Liver (tissue), 9 donors: Measurements from ENCODE around the gene MAPK6. TPM values are rescaled to one million over a fixed set of nuclear protein-coding genes. Genes with fewer than 3 reads are reported as not detected.

ENCODE experiments used
- DNase-seq: peaks from one replicate; pipeline ENCODE4 v3.0.0-alpha.2; 2017; ENCODE audit warnings: low spot score
- H3K27ac ChIP-seq, 2 donors: one replicate each; pipeline ENCODE4 v1.7.0; 2013; ENCODE audit warnings: inconsistent platforms in 2 of 2, low read length in 2 of 2, control low read depth in 1 of 2, low read depth in 1 of 2, mild to moderate bottlenecking in 1 of 2
- H3K27me3 ChIP-seq, 4 donors: one replicate each; pipeline versions ENCODE4 v1.6.1 to v1.7.0; 2013; ENCODE audit warnings: low read length in 3 of 4, inconsistent platforms in 1 of 4, mild to moderate bottlenecking in 1 of 4, moderate library complexity in 1 of 4; ENCODE audit not compliant: control insufficient read depth in 4 of 4, insufficient read depth in 4 of 4
- H3K36me3 ChIP-seq, 4 donors: one replicate each; pipeline versions ENCODE4 v1.6.1 to v1.7.0; 2013; ENCODE audit warnings: low read length in 3 of 4, mild to moderate bottlenecking in 3 of 4, low read depth in 1 of 4, moderate library complexity in 1 of 4; ENCODE audit not compliant: control insufficient read depth in 4 of 4, insufficient read depth in 3 of 4
- H3K4me1 ChIP-seq, 4 donors: one replicate each; pipeline versions ENCODE4 v1.6.1 to v1.7.0; 2013; ENCODE audit warnings: low read length in 3 of 4, mild to moderate bottlenecking in 3 of 4, moderate library complexity in 1 of 4; ENCODE audit not compliant: control insufficient read depth in 4 of 4, insufficient read depth in 4 of 4
- H3K4me3 ChIP-seq, 3 donors: one replicate each; pipeline versions ENCODE4 v1.6.1 to v1.7.0; 2013; ENCODE audit warnings: low read length in 3 of 3, control low read depth in 1 of 3, low read depth in 1 of 3, mild to moderate bottlenecking in 1 of 3
- H3K9ac ChIP-seq, 2 donors: one replicate each; pipeline ENCODE4 v1.7.0; 2013; ENCODE audit warnings: low read length in 2 of 2, mild to moderate bottlenecking in 2 of 2, moderate library complexity in 2 of 2, control low read depth in 1 of 2, low read depth in 1 of 2
- H3K9me3 ChIP-seq, 4 donors: one replicate each; pipeline versions ENCODE4 v1.6.1 to v1.7.0; 2013; ENCODE audit warnings: low read length in 3 of 4; ENCODE audit not compliant: control insufficient read depth in 4 of 4
- EGR1 ChIP-seq, 2 donors: IDR thresholded peaks; 2 replicates each; pipeline ENCODE4 v1.6.1; 2016 to 2018; ENCODE audit warnings: antibody characterized with exemption in 2 of 2, low read depth in 2 of 2
- FOXA2 ChIP-seq: IDR thresholded peaks from 2 replicates; pipeline ENCODE4 v1.6.1; 2016; ENCODE audit warnings: antibody characterized with exemption
- GABPA ChIP-seq, 2 donors: IDR thresholded peaks in 1 of 2; conservative IDR thresholded peaks in 1 of 2; 2 replicates each; pipeline ENCODE4 v1.6.1; 2016; ENCODE audit warnings: antibody characterized with exemption in 2 of 2, mild to moderate bottlenecking in 1 of 2, moderate library complexity in 1 of 2
- HNF4A ChIP-seq, 2 donors: conservative IDR thresholded peaks; 2 replicates each; pipeline ENCODE4 v1.6.1; 2016; ENCODE audit warnings: antibody characterized with exemption in 2 of 2, mild to moderate bottlenecking in 2 of 2
- HNF4G ChIP-seq: IDR thresholded peaks from 2 replicates; pipeline ENCODE4 v1.6.1; 2016; ENCODE audit warnings: antibody characterized with exemption
- JUND ChIP-seq, 2 donors: IDR thresholded peaks; 2 replicates each; pipeline ENCODE4 v1.6.1; 2016; ENCODE audit warnings: antibody characterized with exemption in 2 of 2
- RAD21 ChIP-seq, 2 donors: IDR thresholded peaks; 2 replicates each; pipeline ENCODE4 v1.6.1; 2016; ENCODE audit warnings: antibody characterized with exemption in 2 of 2, mild to moderate bottlenecking in 2 of 2
- WGBS: extraction: QIAGEN DNeasy Blood & Tissue Kit; methylation state at CpG from one replicate; pipeline ENCODE4 v1.1.7; 2013; 5-methylcytosine and 5-hydroxymethylcytosine counted together
- polyA plus RNA-seq, 2 donors: library from polyadenylated mRNA; stranded (reverse) in 1 of 2; unstranded in 1 of 2; fragments of 200-250 nt in 1 of 2; fragments of >200 nt in 1 of 2; fragmentation: Nextera tagmentation in 1 of 2; extraction: Ambion mirVana in 1 of 2; gene quantifications; one replicate each; pipeline versions ENCODE4 v1.2.1 to v1.2.3, GENCODE V29; 2013 to 2015
- total RNA-seq, 2 donors: library from RNA; depleted of rRNA; stranded (reverse); fragments of >200 nt; gene quantifications; one replicate each; pipeline ENCODE4 v1.2.3, GENCODE V29; 2014
- TF ChIP-seq, protein P1 (sequence below): fragments of 150-350 bp; IDR thresholded peaks from 2 replicates; pipeline ENCODE4 v1.5.1; 2017; ENCODE audit warnings: improper control_type of control experiment, low read depth, low read length; ENCODE audit not compliant: missing input control
- TF ChIP-seq, protein P2 (sequence below): IDR thresholded peaks from 2 replicates; pipeline ENCODE4 v1.6.1; 2016; ENCODE audit warnings: antibody characterized with exemption
- TF ChIP-seq, protein P3 (sequence below): IDR thresholded peaks from 2 replicates; pipeline ENCODE4 v1.6.1; 2016; ENCODE audit warnings: antibody characterized with exemption, mild to moderate bottlenecking
- donor health status: healthy.
- donor health status: healthy.
- donor health status: healthy.
- donor health status: healthy.
- donor health status: healthy.

The MAPK6 gene
- total and polyA plus RNA-seq, 4 donors: 9.7 to 47.8 (median 32.1) TPM

DNA sequence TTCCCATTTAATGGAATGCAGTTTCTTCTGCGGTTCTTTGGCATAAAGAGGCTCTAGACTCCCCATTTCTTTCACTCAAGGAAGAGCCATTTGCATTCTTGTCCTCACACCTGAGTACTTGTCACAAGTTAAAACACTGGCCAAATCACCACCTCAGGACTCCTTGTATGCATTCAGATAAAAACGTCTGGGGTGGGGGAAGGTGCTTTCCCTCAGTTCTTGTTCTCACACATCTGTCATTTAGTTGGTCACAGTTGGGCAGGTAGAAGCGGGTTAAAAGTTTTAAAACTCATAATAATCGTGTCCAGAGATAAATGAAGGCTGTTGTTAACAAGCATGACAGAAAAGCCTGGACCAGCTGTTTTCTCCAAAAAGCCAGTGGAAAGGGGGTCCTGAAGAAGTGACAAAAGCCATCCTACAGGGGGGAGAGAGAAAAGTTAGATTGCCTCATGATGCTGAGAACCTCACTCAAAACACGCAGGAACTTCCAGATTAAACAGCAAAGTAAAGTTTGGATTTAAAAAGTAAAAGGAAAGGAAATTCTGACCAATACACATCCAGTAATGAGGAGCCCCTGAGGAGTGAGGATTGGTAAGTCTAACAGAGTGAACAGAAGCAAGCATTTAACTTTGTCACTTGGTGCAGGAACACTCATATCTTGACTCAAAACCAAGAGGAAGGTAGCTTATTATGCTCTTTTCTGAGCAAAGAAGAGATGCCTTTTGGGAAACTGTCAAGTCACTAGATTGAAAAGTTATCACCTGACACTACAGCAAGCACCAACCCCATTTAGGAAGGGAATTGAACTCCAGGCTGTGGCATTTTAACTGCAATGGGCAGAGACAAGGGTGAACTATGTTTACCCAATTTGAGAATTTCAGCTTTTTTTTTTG, 90.8 kb downstream of the MAPK6 start (continued):
- TF ChIP-seq, protein P1, sequence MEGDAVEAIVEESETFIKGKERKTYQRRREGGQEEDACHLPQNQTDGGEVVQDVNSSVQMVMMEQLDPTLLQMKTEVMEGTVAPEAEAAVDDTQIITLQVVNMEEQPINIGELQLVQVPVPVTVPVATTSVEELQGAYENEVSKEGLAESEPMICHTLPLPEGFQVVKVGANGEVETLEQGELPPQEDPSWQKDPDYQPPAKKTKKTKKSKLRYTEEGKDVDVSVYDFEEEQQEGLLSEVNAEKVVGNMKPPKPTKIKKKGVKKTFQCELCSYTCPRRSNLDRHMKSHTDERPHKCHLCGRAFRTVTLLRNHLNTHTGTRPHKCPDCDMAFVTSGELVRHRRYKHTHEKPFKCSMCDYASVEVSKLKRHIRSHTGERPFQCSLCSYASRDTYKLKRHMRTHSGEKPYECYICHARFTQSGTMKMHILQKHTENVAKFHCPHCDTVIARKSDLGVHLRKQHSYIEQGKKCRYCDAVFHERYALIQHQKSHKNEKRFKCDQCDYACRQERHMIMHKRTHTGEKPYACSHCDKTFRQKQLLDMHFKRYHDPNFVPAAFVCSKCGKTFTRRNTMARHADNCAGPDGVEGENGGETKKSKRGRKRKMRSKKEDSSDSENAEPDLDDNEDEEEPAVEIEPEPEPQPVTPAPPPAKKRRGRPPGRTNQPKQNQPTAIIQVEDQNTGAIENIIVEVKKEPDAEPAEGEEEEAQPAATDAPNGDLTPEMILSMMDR: no peak
- TF ChIP-seq HNF4A (conservative IDR thresholded peaks at IDR 0.05) (no peak), FOXA2 (no peak), HNF4G (no peak), RAD21 (IDR thresholded peaks at IDR 0.05) (no peak), GABPA (IDR thresholded peaks at IDR 0.05 in 1 of 2, conservative IDR thresholded peaks at IDR 0.05 in 1 of 2) (no peak)
- TF ChIP-seq, protein P2, sequence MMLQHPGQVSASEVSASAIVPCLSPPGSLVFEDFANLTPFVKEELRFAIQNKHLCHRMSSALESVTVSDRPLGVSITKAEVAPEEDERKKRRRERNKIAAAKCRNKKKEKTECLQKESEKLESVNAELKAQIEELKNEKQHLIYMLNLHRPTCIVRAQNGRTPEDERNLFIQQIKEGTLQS: no peak

DNA sequence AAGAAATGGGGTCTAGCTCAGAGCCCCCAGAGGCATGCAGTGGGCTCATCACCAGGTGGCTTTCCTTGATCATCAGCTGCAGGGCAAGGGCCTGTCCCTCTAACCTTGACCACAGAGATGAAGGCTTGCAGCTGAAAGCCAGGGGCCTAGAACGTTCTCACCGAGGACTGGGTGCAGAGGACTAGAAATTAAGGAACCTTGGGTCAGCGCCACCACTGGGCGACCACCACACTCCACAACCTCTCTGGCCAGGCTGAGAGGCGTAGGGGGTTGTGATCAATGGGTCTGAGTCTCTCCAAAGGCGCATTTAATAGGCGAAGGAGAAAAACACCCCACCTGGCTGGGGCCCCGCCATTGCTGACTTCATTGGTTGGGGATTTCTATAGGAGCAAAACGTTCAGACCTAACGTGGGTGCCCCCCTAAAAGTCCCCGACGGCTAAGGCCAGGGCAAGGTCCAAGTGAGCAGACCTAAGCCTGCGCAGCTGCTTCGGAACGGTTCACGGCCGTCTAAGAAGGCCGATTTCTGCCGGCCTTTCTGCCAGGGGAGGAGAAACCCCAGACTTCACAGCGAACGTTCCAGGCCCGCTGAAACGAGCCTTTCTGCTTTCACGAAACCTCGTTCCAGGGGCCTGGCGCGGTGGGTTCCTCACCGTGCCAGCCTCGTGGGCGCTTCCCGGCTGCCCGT, 92.6 kb downstream of the MAPK6 start:
- TF ChIP-seq JUND (IDR thresholded peaks at IDR 0.05) (no peak), RAD21 (IDR thresholded peaks at IDR 0.05) (no peak), EGR1 (IDR thresholded peaks at IDR 0.05; ENCODE audit: low read depth in 2 of 2) (no peak)
- TF ChIP-seq, protein P1: no peak
- TF ChIP-seq, protein P3, sequence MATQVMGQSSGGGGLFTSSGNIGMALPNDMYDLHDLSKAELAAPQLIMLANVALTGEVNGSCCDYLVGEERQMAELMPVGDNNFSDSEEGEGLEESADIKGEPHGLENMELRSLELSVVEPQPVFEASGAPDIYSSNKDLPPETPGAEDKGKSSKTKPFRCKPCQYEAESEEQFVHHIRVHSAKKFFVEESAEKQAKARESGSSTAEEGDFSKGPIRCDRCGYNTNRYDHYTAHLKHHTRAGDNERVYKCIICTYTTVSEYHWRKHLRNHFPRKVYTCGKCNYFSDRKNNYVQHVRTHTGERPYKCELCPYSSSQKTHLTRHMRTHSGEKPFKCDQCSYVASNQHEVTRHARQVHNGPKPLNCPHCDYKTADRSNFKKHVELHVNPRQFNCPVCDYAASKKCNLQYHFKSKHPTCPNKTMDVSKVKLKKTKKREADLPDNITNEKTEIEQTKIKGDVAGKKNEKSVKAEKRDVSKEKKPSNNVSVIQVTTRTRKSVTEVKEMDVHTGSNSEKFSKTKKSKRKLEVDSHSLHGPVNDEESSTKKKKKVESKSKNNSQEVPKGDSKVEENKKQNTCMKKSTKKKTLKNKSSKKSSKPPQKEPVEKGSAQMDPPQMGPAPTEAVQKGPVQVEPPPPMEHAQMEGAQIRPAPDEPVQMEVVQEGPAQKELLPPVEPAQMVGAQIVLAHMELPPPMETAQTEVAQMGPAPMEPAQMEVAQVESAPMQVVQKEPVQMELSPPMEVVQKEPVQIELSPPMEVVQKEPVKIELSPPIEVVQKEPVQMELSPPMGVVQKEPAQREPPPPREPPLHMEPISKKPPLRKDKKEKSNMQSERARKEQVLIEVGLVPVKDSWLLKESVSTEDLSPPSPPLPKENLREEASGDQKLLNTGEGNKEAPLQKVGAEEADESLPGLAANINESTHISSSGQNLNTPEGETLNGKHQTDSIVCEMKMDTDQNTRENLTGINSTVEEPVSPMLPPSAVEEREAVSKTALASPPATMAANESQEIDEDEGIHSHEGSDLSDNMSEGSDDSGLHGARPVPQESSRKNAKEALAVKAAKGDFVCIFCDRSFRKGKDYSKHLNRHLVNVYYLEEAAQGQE: no peak
- TF ChIP-seq, protein P2: no peak
- H3K36me3 ChIP-seq: no peaks in the 10 kb centered on the region
- peak overlapping the region in 1 of 3 donors; percentile 60 for H3K4me3 ChIP-seq
- peak overlapping the region in 1 of 2 donors; percentile 22 for H3K9ac ChIP-seq
- no peak for DNase-seq
- 53% methylated on average over 32 of the region's 32 CpGs for WGBS
- no peaks in the 10 kb centered on the region for H3K9me3 ChIP-seq
- peaks cover 10 to 23% (median 12%) of the 10 kb centered on the region in 4 donors for H3K4me1 ChIP-seq
- H3K27me3 ChIP-seq: no peaks in the 10 kb centered on the region
- H3K27ac ChIP-seq: peak overlapping the region; percentile 60 to 83
